Panc1 (cell line): ENCODE results near the gene IQCN. TPM values are rescaled to one million over a fixed set of nuclear protein-coding genes. Genes with fewer than 3 reads are reported as not detected.

Source experiments
- ATAC-seq: fragments of 200-7000 bp; cut with Tn5 transposase; 2 replicates; pipeline ENCODE4 v1.9.1; 2020; ENCODE audit warnings: mild to moderate bottlenecking, moderate library complexity
- BruUV-seq: library from RNA; stranded (reverse); fragments of 400-500 nt; replicated peaks from 2 replicates; lab custom pipeline; 2021; lab: Mats Ljungman, UMichigan
- CTCF ChIA-PET: fragments of 300-600 bp; sonication (Branson Sonifier 250); formaldehyde crosslinking; loops from one replicate; lab custom pipeline; 2022; ENCODE audit warnings: antibody characterized with exemption; lab: Charles Lee
- POLR2A ChIA-PET: fragments of 300-600 bp; sonication (Branson Sonifier 250); formaldehyde crosslinking; loops from one replicate; lab custom pipeline; 2022; ENCODE audit warnings: antibody characterized with exemption; lab: Charles Lee
- DNase-seq: peaks from one replicate; pipeline ENCODE4 v3.0.0-alpha.2; 2010; ENCODE audit warnings: low read depth, low spot score
- H3K27ac ChIP-seq: 2 replicates; pipeline ENCODE4 v1.5.1; 2011; ENCODE audit warnings: mild to moderate bottlenecking, low read length, inconsistent platforms
- H3K27me3 ChIP-seq: fragments of 200-500 bp; sonication (Bioruptor generic); 2 replicates; pipeline ENCODE4 v1.6.0; 2014; ENCODE audit warnings: low read length, inconsistent platforms; ENCODE audit not compliant: control insufficient read depth, insufficient read depth
- H3K36me3 ChIP-seq: fragments of 200-500 bp; sonication (Bioruptor generic); 2 replicates; pipeline ENCODE4 v1.5.1; 2014; ENCODE audit warnings: inconsistent platforms, mild to moderate bottlenecking, low read length, moderate library complexity; ENCODE audit not compliant: control insufficient read depth, insufficient read depth
- H3K4me1 ChIP-seq: 2 replicates; pipeline ENCODE4 v1.5.1; 2011; ENCODE audit warnings: inconsistent platforms, mild to moderate bottlenecking, low read length, moderate library complexity; ENCODE audit not compliant: control insufficient read depth, insufficient read depth
- H3K4me3 ChIP-seq, 2 experiments: 2 replicates each; pipeline ENCODE4 v1.5.1; 2011 to 2012; ENCODE audit warnings: low read depth in 2 of 2, low read length in 2 of 2, mild to moderate bottlenecking in 2 of 2, inconsistent platforms in 1 of 2, moderate library complexity in 1 of 2
- H3K9me3 ChIP-seq: fragments of 200-500 bp; sonication (Bioruptor generic); 2 replicates; pipeline ENCODE4 v1.5.1; 2014; ENCODE audit warnings: low read depth, mild to moderate bottlenecking, inconsistent platforms, low read length, moderate library complexity; ENCODE audit not compliant: control insufficient read depth, insufficient read depth
- CTCF ChIP-seq: fragments of 450-650 bp; IDR thresholded peaks from 2 replicates; pipeline ENCODE4 v1.5.1; 2017; ENCODE audit warnings: mild to moderate bottlenecking
- POLR2AphosphoS5 ChIP-seq: IDR thresholded peaks from 2 replicates; pipeline ENCODE4 v1.6.1; 2012; ENCODE audit warnings: mild to moderate bottlenecking, low read depth, low read length, moderate library complexity
- REST ChIP-seq, 2 experiments: IDR thresholded peaks; 2 replicates each; pipeline ENCODE4 v1.6.1; 2011 to 2012; ENCODE audit warnings: low read depth in 2 of 2, control low read depth in 1 of 2, low read length in 1 of 2, mild to moderate bottlenecking in 1 of 2, moderate library complexity in 1 of 2; ENCODE audit not compliant: insufficient read depth in 1 of 2
- SIN3A ChIP-seq: IDR thresholded peaks from 2 replicates; pipeline ENCODE4 v1.6.1; 2012; ENCODE audit warnings: low read depth, mild to moderate bottlenecking, low read length, moderate library complexity, borderline replicate concordance; ENCODE audit not compliant: insufficient read depth
- TCF7L2 ChIP-seq: IDR thresholded peaks from 2 replicates; pipeline ENCODE4 v1.6.1; 2011; ENCODE audit warnings: mild to moderate bottlenecking, low read depth, low read length, inconsistent platforms
- in situ Hi-C: cut with HindIII; loops from 2 replicates; pipeline ENCODE4 v1.10.0; 2016; ENCODE audit warnings: low sequenced_read_pairs, low pct_unique_long_range_greater_than_20kb
- intact Hi-C: fragments of 100-400 bp; cut with micrococcal nuclease; formaldehyde crosslinking; loops from one replicate; pipeline ENCODE4 v1.10.0; 2022; ENCODE audit not compliant: unreplicated experiment
- total RNA-seq: library from RNA; stranded (reverse); gene quantifications from one replicate; pipeline ENCODE4 v1.2.1, GENCODE V29; 2021; ENCODE audit not compliant: unreplicated experiment

Gene IQCN
- total RNA-seq, 1 experiment from 2014 or later = 2.5 TPM

DNA sequence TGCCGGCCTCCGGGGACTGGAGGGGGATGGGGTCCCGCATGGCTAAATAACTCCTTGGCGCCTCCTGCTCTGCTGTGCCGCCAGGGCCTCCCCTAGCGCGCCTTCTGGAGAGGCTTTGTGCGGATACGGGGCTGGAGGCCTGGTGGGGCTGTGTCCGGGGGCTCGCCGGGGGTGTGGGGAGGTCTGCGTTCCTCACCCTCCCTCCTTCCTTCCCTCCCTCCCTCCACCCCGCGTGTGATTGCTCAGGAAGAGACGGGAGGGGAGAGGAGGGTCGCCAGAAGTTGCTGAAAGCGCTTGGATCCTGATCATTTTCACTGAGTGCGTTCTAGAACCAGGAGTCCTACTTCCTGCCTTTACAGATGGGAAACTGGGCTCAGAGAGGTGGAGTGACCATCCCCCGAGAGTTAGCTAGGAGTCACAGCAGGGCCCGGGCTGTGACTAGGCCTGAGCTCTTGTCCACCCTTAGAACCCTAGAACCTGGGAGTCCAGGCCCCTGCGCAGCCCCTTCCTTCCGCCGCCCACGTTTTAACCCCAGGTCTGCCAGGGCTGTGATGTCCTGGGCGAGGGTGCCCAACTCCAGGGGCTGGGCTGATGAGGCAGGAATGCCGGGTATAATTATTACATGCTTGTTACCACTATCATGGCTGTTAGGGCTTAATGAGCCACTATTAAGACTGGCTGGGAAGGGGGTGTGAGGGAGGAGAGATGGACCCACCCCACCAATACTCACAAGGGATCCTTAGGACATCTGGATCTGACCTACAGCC, 8.0 kb upstream of the IQCN start:
- Histone ChIP-seq H3K4me3 (peak overlapping the region; percentile 41 to 63), H3K9me3 (no peaks in the 10 kb centered on the region), H3K36me3 (no peaks in the 10 kb centered on the region; the same call in 1 of the 2 replicates), H3K4me1 (peaks cover 18% of the 10 kb centered on the region), H3K27me3 (no peaks in the 10 kb centered on the region), H3K27ac (peak overlapping the region; percentile 93)
- TSS peak; percentile 96 for BruUV-seq
- TF ChIP-seq CTCF (no peak), REST (IDR thresholded peaks at IDR 0.05; ENCODE audit: insufficient read depth in 1 of 2, low read depth in 2 of 2, low read length in 1 of 2) (no peak), TCF7L2 (no peak), POLR2AphosphoS5 (no peak), SIN3A (no peak)
- DNase-seq (no peak), ATAC-seq (peak; percentile 59)
- ChIA-PET POLR2A (interaction anchor here (0.5 to 3.5 kb wide), 8 partner anchors 10 to 172 kb away, joined by 3 to 22 read pairs (median 4); partner anchors contain the start of gene LSM4), CTCF (interaction anchor here (0.7 to 0.8 kb wide), 2 partner anchors 19 to 40 kb away, joined by 3 to 5 read pairs; partner anchors contain the start of gene LSM4)
- intact Hi-C loops = no loop called here
- in situ Hi-C loops = no loop called here

DNA sequence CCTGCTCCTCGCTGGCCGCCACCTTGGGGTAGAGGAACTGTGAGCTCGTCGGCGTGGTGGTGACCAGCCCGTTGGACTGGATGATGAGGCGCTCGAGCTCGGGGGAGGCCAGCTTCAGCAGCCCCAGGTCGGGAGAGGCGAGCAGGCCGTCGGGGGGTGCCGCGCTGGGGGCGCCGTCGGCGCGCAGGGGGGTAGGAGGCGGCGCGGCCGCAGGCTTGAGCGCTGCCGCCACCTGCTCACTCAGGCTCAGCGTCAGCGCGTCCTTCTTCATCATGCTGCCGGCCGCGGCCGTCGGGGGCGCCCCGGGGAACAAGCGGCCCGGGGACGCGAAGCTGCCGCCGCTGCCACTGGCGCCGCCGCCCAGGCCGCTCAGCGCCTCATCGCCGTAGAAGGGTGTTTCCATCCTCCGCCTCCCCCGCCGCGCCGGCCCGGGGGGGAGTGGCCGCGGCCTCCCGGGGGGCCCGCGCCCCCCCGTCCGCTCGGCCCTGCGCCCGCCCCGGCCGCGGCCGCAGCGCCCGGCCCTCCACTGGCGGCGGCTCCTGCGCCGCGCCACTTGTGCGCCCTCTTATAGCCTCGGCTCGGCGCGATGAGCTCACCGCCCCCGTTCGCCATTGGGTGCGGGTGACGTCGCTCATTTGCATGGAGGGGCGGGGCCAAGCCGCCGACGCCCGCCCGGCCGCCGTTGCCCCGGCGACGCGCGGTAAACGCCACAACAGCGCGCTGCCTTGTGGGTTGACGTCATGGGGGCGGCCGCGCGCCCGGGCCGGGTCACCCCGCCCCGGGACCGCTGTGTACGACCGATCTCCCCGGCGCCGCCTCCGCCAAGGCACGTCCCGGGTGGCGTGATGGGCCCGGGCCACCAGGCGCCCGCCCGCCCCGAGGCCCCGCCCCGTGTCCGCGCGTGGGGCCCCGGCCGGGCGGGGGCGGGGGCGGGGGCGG, 7.1 kb upstream of the IQCN start, which contains the start of gene JUND:
Gene JUND, minus strand, starts transcription at position 541 of the 939 bp plus-strand sequence. Its CDS starts 138 bp downstream, at position 403.
- DNase-seq (no peak), ATAC-seq (peak; percentile 86)
- H3K27ac ChIP-seq = peak within 1 kb of the TSS; percentile 93
- H3K4me1 ChIP-seq = peaks cover 19% of the 10 kb centered on the region
- in situ Hi-C loops = no loop called here
- H3K9me3 ChIP-seq = no peaks in the 10 kb centered on the region
- ChIA-PET POLR2A (interaction anchor here (0.5 to 3.5 kb wide), 9 partner anchors 11 to 171 kb away, joined by 3 to 22 read pairs (median 3); partner anchors contain the start of gene LSM4), CTCF (interaction anchor here (0.8 to 1.6 kb wide), 3 partner anchors 23 to 47 kb away, joined by 4 to 7 read pairs (median 5); partner anchors contain the start of gene LSM4)
- TF ChIP-seq POLR2AphosphoS5 = no peak; the same call in none of the 2 replicates
- TF ChIP-seq TCF7L2 = peak; percentile 45; the same call in 1 of the 2 replicates
- peak within 1 kb of the TSS; percentile 74 to 91 for H3K4me3 ChIP-seq
- no peaks in the 10 kb centered on the region for H3K27me3 ChIP-seq
- intact Hi-C loops = no loop called here
- H3K36me3 ChIP-seq = no peaks in the 10 kb centered on the region; the same call in 1 of the 2 replicates
- no TSS peak for BruUV-seq
